Peyer's patch (tissue), 4 donors: ENCODE data around the gene TTC34.
"Not testable (repeated sequence)": the region's sequence is repeated elsewhere in the genome, so short reads cannot be mapped to it uniquely, and the experiment has no call there.

Source experiments
- CTCF ChIP-seq, 6 experiments: fragments of 450-650 bp in 4 of 6; fragments of 200-600 bp in 2 of 6; sonication (generic) in 1 of 6; IDR thresholded peaks; one replicate each; pipeline ENCODE4 v1.5.1; 2017 to 2019; ENCODE audit warnings: antibody characterized with exemption in 6 of 6, mild to moderate bottlenecking in 3 of 6, moderate library complexity in 1 of 6
- POLR2A ChIP-seq, 2 donors: fragments of 450-650 bp; IDR thresholded peaks; one replicate each; pipeline ENCODE4 v1.5.1; 2017; ENCODE audit warnings: antibody characterized with exemption in 2 of 2, mild to moderate bottlenecking in 2 of 2, moderate library complexity in 2 of 2

- TF ChIP-seq CTCF, POLR2A (IDR thresholded peaks at IDR 0.05): not testable (repeated sequence)
These were observed 115.2 kb downstream of the TTC34 start for GRCh38 chr1:2686091-2686863.
